PFSK-1 (cell line): ENCODE results near the gene CACNG1.

Experiments used
- FOXP2 ChIP-seq: optimal IDR thresholded peaks from 2 replicates; pipeline ENCODE3; 2011; ENCODE audit warnings: borderline replicate concordance, control low read depth, inconsistent platforms; ENCODE audit not compliant: insufficient read depth; ENCODE audit errors: extremely low read length, extremely low read depth
- POLR2AphosphoS5 ChIP-seq: IDR thresholded peaks from 2 replicates; pipeline ENCODE4 v1.6.1; 2012; ENCODE audit warnings: low read depth, mild to moderate bottlenecking, control low read depth, low read length, moderate library complexity
- SIN3A ChIP-seq: IDR thresholded peaks from 2 replicates; pipeline ENCODE4 v1.6.1; 2012; ENCODE audit warnings: mild to moderate bottlenecking, low read length, moderate library complexity, borderline replicate concordance; ENCODE audit not compliant: insufficient read depth
- TAF1 ChIP-seq: IDR thresholded peaks from 2 replicates; pipeline ENCODE4 v1.6.1; 2012; ENCODE audit warnings: low read length, control low read depth, borderline replicate concordance; ENCODE audit not compliant: insufficient read depth
- TF ChIP-seq, protein P1 (sequence below), 2 experiments: IDR thresholded peaks; 2 replicates each; pipeline versions ENCODE4 v1.6.1 to v1.8.0; 2011 to 2012; ENCODE audit warnings: low read depth in 2 of 2, low read length in 2 of 2, control low read depth in 1 of 2, inconsistent platforms in 1 of 2, mild to moderate bottlenecking in 1 of 2, moderate library complexity in 1 of 2; ENCODE audit not compliant: insufficient read depth in 1 of 2

The CACNG1 gene

DNA sequence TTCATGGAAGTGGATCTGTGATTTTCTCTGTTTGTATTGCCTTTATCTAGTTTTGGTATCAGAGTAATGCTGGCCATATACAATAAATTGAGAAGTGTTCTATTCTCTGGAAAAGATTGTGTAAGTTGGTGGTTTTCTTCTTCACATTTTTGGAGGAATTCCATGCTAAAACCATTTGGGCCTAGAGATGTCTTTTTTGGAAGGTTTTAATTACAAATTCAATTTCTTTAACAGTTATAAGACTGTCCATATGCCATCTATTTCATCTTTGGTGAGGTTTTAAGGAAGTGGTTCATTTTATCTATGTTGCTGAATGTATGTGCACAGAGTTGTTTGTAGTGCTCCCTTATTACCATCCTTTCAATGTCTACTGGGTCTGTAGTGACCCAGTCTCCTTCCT, 46.0 kb downstream of the CACNG1 start:
- TF ChIP-seq FOXP2 (no peak), POLR2AphosphoS5 (no peak), TAF1 (no peak), SIN3A (no peak)
- TF ChIP-seq, protein P1, sequence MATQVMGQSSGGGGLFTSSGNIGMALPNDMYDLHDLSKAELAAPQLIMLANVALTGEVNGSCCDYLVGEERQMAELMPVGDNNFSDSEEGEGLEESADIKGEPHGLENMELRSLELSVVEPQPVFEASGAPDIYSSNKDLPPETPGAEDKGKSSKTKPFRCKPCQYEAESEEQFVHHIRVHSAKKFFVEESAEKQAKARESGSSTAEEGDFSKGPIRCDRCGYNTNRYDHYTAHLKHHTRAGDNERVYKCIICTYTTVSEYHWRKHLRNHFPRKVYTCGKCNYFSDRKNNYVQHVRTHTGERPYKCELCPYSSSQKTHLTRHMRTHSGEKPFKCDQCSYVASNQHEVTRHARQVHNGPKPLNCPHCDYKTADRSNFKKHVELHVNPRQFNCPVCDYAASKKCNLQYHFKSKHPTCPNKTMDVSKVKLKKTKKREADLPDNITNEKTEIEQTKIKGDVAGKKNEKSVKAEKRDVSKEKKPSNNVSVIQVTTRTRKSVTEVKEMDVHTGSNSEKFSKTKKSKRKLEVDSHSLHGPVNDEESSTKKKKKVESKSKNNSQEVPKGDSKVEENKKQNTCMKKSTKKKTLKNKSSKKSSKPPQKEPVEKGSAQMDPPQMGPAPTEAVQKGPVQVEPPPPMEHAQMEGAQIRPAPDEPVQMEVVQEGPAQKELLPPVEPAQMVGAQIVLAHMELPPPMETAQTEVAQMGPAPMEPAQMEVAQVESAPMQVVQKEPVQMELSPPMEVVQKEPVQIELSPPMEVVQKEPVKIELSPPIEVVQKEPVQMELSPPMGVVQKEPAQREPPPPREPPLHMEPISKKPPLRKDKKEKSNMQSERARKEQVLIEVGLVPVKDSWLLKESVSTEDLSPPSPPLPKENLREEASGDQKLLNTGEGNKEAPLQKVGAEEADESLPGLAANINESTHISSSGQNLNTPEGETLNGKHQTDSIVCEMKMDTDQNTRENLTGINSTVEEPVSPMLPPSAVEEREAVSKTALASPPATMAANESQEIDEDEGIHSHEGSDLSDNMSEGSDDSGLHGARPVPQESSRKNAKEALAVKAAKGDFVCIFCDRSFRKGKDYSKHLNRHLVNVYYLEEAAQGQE (IDR thresholded peaks at IDR 0.05; ENCODE audit: insufficient read depth in 1 of 2, low read depth in 2 of 2, low read length in 2 of 2) = no peak

DNA sequence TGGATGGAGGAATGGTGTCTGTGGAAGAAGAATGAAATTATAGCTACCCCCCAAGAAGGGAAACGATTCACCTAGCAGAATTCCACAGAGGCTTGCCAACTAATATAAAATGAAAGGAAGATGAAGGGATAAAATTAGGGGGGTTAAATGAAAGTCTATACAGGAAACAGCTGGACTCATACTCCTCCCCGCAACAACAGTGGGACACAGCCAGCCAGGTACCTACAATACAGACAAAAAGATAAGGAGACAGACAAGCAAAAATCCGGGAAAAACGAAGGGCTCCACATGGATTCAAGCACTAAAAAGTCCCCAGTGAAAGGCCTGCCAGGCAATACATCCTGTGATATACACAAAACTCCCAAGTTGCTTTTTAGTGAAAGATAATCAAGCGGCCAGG, 47.9 kb downstream of the CACNG1 start:
- TF ChIP-seq POLR2AphosphoS5 (no peak), FOXP2 (no peak), TAF1 (no peak), SIN3A (no peak)
- TF ChIP-seq, protein P1 (IDR thresholded peaks at IDR 0.05; ENCODE audit: insufficient read depth in 1 of 2, low read depth in 2 of 2, low read length in 2 of 2) = no peak

DNA sequence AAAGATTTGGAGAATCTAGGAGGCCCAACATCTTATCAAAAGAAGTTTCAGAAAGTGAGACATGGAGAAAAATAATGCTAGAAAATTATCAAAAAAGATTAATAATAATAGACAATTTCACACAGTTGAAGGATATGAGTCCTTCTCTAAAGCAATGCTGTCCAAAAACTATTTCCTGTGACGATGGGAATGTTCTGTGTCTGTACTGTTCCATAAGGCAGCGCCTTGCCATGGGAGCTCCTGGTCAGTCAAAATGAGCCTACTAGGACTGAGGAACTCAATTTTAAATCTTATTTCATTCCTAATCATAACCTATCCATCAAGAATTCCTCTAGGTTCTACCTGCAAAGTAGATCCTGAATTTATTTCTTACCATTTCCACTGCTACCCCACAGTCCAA, 49.0 kb downstream of the CACNG1 start:
- no peak for TF ChIP-seq FOXP2
- TF ChIP-seq POLR2AphosphoS5 = no peak
- TF ChIP-seq, protein P1 (IDR thresholded peaks at IDR 0.05; ENCODE audit: insufficient read depth in 1 of 2, low read depth in 2 of 2, low read length in 2 of 2) = no peak
- no peak for TF ChIP-seq SIN3A
- TF ChIP-seq TAF1 = no peak

DNA sequence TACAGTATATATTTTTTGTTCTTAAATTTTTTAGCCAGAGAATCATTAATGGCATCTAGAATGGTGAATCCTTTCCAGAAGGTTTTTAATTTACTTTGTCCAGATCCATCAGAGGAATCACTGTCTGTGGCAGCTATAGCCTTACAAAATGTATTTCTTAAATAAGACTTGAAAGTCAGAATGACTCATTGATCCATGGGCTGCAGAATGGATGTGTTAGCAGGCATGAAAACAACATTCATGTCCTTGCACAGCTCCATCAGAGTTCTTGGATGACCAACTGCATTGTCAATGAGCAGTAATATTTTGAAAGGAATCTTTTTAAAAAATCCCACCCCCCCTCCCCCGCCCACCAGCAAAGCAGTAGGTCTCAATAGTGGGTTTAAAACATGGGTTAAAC, 51.4 kb downstream of the CACNG1 start:
- TF ChIP-seq POLR2AphosphoS5 (no peak), FOXP2 (no peak), TAF1 (no peak), SIN3A (no peak)
- TF ChIP-seq, protein P1 (IDR thresholded peaks at IDR 0.05; ENCODE audit: insufficient read depth in 1 of 2, low read depth in 2 of 2, low read length in 2 of 2) = no peak

DNA sequence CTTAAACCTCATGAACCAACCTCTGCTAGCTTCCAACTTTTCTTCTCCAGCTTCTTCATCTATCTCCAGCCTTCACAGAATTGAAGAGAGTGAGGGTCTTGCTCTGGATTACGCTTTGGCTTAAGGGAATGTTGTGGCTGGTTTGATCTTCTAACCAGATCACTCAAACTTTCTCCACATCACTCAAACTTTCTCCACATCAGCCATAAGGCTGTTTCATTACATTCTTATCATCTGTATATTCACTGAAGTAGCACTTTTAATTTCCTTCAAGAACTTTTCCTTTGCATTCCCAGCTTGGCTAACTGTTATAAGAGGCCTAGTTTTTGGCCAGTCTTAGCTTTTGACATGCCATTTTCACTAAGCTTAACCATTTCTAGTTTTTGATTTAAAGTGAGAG, 52.3 kb downstream of the CACNG1 start:
- TF ChIP-seq, protein P1 (IDR thresholded peaks at IDR 0.05; ENCODE audit: insufficient read depth in 1 of 2, low read depth in 2 of 2, low read length in 2 of 2) = no peak
- no peak for TF ChIP-seq FOXP2
- no peak for TF ChIP-seq TAF1
- TF ChIP-seq SIN3A = no peak
- no peak for TF ChIP-seq POLR2AphosphoS5
